ENCODE data around the gene LRRC14B.

LRRC14B gene

GRCh38 chr5:162190-162564, 29.1 kb upstream of the LRRC14B start:
- CTCF ChIA-PET: interaction anchor here (0.6 kb wide), 1 partner anchor 23 kb away, joined by 3 read pairs; no protein-coding TSS in a partner anchor
- POLR2A ChIA-PET: no interaction called here
- no peak overlapping the region for H3K4me3 ChIP-seq (ENCODE audit: low read depth, low read length)
- TF ChIP-seq ZIC2 (tag by site-specific recombination; IDR thresholded peaks at IDR 0.05): no peak
- no peak for TF ChIP-seq ZNF544 (tag by site-specific recombination; IDR thresholded peaks at IDR 0.05)
- no peak for TF ChIP-seq ZNF585B (tag by site-specific recombination; IDR thresholded peaks at IDR 0.05)
- no peak for TF ChIP-seq ZNF184 (tag by site-specific recombination; IDR thresholded peaks at IDR 0.05)
- TF ChIP-seq ZNF112 (tag by site-specific recombination; IDR thresholded peaks at IDR 0.05): no peak
- no peak for TF ChIP-seq SCRT2 (tag by site-specific recombination; IDR thresholded peaks at IDR 0.05)
- no peak for TF ChIP-seq ZNF692 (tag by site-specific recombination; IDR thresholded peaks at IDR 0.05)
- no peak for TF ChIP-seq ZNF175 (tag by site-specific recombination; IDR thresholded peaks at IDR 0.05)
- no peak for TF ChIP-seq PATZ1 (tag by site-specific recombination; IDR thresholded peaks at IDR 0.05)
- no peaks in the 10 kb centered on the region for H3K9me3 ChIP-seq (ENCODE audit: control insufficient read depth, insufficient read depth, low read depth, low read length)
- H3K36me3 ChIP-seq (ENCODE audit: control insufficient read depth in 2 of 2, insufficient read depth in 1 of 2, low read length in 2 of 2): no peaks in the 10 kb centered on the region
- H3K4me1 ChIP-seq (ENCODE audit: control insufficient read depth, insufficient read depth, low read length): no peaks in the 10 kb centered on the region
- H3K27ac ChIP-seq (ENCODE audit: extremely low read depth, low read depth, low read length): no peak overlapping the region

GRCh38 chr5:162565-163337, 28.5 kb upstream of the LRRC14B start:
- POLR2A ChIA-PET: no interaction called here
- Histone ChIP-seq H3K4me3 (ENCODE audit: low read depth, low read length) (no peak overlapping the region), H3K27ac (ENCODE audit: extremely low read depth, low read depth, low read length) (no peak overlapping the region), H3K36me3 (ENCODE audit: control insufficient read depth in 2 of 2, insufficient read depth in 1 of 2, low read length in 2 of 2) (no peaks in the 10 kb centered on the region), H3K9me3 (ENCODE audit: control insufficient read depth, insufficient read depth, low read depth, low read length) (no peaks in the 10 kb centered on the region), H3K4me1 (ENCODE audit: control insufficient read depth, insufficient read depth, low read length) (no peaks in the 10 kb centered on the region)
- CTCF ChIA-PET: interaction anchor here (0.6 kb wide), 1 partner anchor 38 kb away, joined by 4 read pairs; no protein-coding TSS in a partner anchor
- no peak for TF ChIP-seq ZNF777 (tag by site-specific recombination; IDR thresholded peaks at IDR 0.05; ENCODE audit: borderline replicate concordance)
- no peak for TF ChIP-seq TSHZ1 (tag by site-specific recombination; IDR thresholded peaks at IDR 0.05; ENCODE audit: borderline replicate concordance)
- no peak for TF ChIP-seq ZNF513 (tag by site-specific recombination; IDR thresholded peaks at IDR 0.05)
- TF ChIP-seq ZNF223 (tag by site-specific recombination; IDR thresholded peaks at IDR 0.05): no peak
- TF ChIP-seq EGR2 (tag by site-specific recombination; IDR thresholded peaks at IDR 0.05; ENCODE audit: low read depth): no peak
- TF ChIP-seq ZFHX2 (tag by site-specific recombination; conservative IDR thresholded peaks at IDR 0.05): no peak
- no peak for TF ChIP-seq ZNF501 (tag by site-specific recombination; IDR thresholded peaks at IDR 0.05)
- TF ChIP-seq TCF7L2 (IDR thresholded peaks at IDR 0.05; ENCODE audit: borderline replicate concordance, low read depth, low read length): no peak
- TF ChIP-seq HIC1 (tag by site-specific recombination; IDR thresholded peaks at IDR 0.05): no peak
- TF ChIP-seq ZNF423 (tag by site-specific recombination; IDR thresholded peaks at IDR 0.05): no peak
- TF ChIP-seq ZNF214 (tag by site-specific recombination; IDR thresholded peaks at IDR 0.05; ENCODE audit: borderline replicate concordance): no peak
- no peak for TF ChIP-seq ZFP41 (tag by site-specific recombination; IDR thresholded peaks at IDR 0.05; ENCODE audit: borderline replicate concordance)
- no peak for TF ChIP-seq GLIS1 (tag by site-specific recombination; IDR thresholded peaks at IDR 0.05)
- TF ChIP-seq ZNF311 (tag by site-specific recombination; IDR thresholded peaks at IDR 0.05; ENCODE audit: borderline replicate concordance): no peak
- no peak for TF ChIP-seq ZNF701 (tag by site-specific recombination; IDR thresholded peaks at IDR 0.05)
- no peak for TF ChIP-seq ZNF211 (tag by site-specific recombination; IDR thresholded peaks at IDR 0.05; ENCODE audit: low read depth)
